GM19238 (cell line): ENCODE data around the gene RUNX3.

ENCODE experiments used
- DNase-seq: peaks from one replicate; pipeline ENCODE4 v3.0.0; 2011; ENCODE audit warnings: low spot score; ENCODE audit not compliant: insufficient read length

The RUNX3 gene

GRCh38 chr1:24963099-24963872 lies 33.2 kb upstream of the RUNX3 start:
- DNase-seq = peak; percentile 63

GRCh38 chr1:24961961-24962861 lies 32.1 kb upstream of the RUNX3 start:
- DNase-seq = no peak

GRCh38 chr1:24961334-24961733 lies 31.3 kb upstream of the RUNX3 start:
- no peak for DNase-seq

GRCh38 chr1:24960071-24960801 lies 30.2 kb upstream of the RUNX3 start:
- no peak for DNase-seq

- no peak for DNase-seq
These were observed 29.5 kb upstream of the RUNX3 start for GRCh38 chr1:24959623-24959975.

- DNase-seq = no peak
These were observed 28.9 kb upstream of the RUNX3 start for GRCh38 chr1:24958766-24959622.

GRCh38 chr1:24957808-24958752 lies 28.0 kb upstream of the RUNX3 start:
- no peak for DNase-seq

- DNase-seq = no peak
These were observed 27.1 kb upstream of the RUNX3 start for GRCh38 chr1:24957016-24957807.

- no peak for DNase-seq
These were observed 25.8 kb upstream of the RUNX3 start for GRCh38 chr1:24955779-24956365.

GRCh38 chr1:24955161-24955560 lies 25.1 kb upstream of the RUNX3 start:
- DNase-seq = peak; percentile 51

- DNase-seq = no peak
These were observed 24.6 kb upstream of the RUNX3 start for GRCh38 chr1:24954631-24955030.

- DNase-seq = no peak
These were observed 23.9 kb upstream of the RUNX3 start for GRCh38 chr1:24954022-24954421.

GRCh38 chr1:24952413-24952841 lies 22.4 kb upstream of the RUNX3 start:
- DNase-seq = no peak

GRCh38 chr1:24951810-24952412 lies 21.8 kb upstream of the RUNX3 start:
- no peak for DNase-seq

GRCh38 chr1:24951337-24951736 lies 21.3 kb upstream of the RUNX3 start:
- no peak for DNase-seq

GRCh38 chr1:24949331-24949881 lies 19.3 kb upstream of the RUNX3 start:
- DNase-seq = no peak

- no peak for DNase-seq
These were observed 18.2 kb upstream of the RUNX3 start for GRCh38 chr1:24948079-24948827.
